ENCODE measurements around the gene SERHL2.
"Not testable (repeated sequence)": the region's sequence is repeated elsewhere in the genome, so short reads cannot be mapped to it uniquely, and the experiment has no call there.

SERHL2 gene

GRCh38 chr22:42536166-42536565 is 17.6 kb upstream of the SERHL2 start:
- DNase-seq (ENCODE audit: low spot score), result no peak

- DNase-seq (ENCODE audit: low spot score), result not testable (repeated sequence)
Observed at GRCh38 chr22:42536634-42537033, 17.1 kb upstream of the SERHL2 start.

- not testable (repeated sequence) for DNase-seq (ENCODE audit: low spot score)
Observed at GRCh38 chr22:42537199-42537831, 16.4 kb upstream of the SERHL2 start.

- DNase-seq (ENCODE audit: low spot score), result not testable (repeated sequence)
Observed at GRCh38 chr22:42539236-42539771, 14.5 kb upstream of the SERHL2 start.

GRCh38 chr22:42544686-42545085 is 9.1 kb upstream of the SERHL2 start:
- DNase-seq (ENCODE audit: low spot score), result no peak

- DNase-seq (ENCODE audit: low spot score), result no peak
Observed at GRCh38 chr22:42547562-42547961, 6.2 kb upstream of the SERHL2 start.

GRCh38 chr22:42548126-42548525 is 5.6 kb upstream of the SERHL2 start:
- DNase-seq (ENCODE audit: low spot score), result not testable (repeated sequence)

GRCh38 chr22:42548597-42549330 is 5.0 kb upstream of the SERHL2 start:
- DNase-seq (ENCODE audit: low spot score), result no peak

GRCh38 chr22:42549331-42550060 is 4.3 kb upstream of the SERHL2 start:
- DNase-seq (ENCODE audit: low spot score), result no peak

- not testable (repeated sequence) for DNase-seq (ENCODE audit: low spot score)
Observed at GRCh38 chr22:42552294-42552647, 1.5 kb upstream of the SERHL2 start.

GRCh38 chr22:42560381-42560780 is 6.6 kb downstream of the SERHL2 start:
- no peak for DNase-seq (ENCODE audit: low spot score)

GRCh38 chr22:42560781-42561180 is 7.0 kb downstream of the SERHL2 start:
- DNase-seq (ENCODE audit: low spot score), result peak; percentile 44

- DNase-seq (ENCODE audit: low spot score), result no peak
Observed at GRCh38 chr22:42561856-42562255, 8.1 kb downstream of the SERHL2 start.

GRCh38 chr22:42562279-42562678 is 8.5 kb downstream of the SERHL2 start:
- DNase-seq (ENCODE audit: low spot score), result no peak

GRCh38 chr22:42562684-42563083 is 8.9 kb downstream of the SERHL2 start:
- no peak for DNase-seq (ENCODE audit: low spot score)

GRCh38 chr22:42563943-42564342 is 10.2 kb downstream of the SERHL2 start:
- DNase-seq (ENCODE audit: low spot score), result not testable (repeated sequence)

- no peak for DNase-seq (ENCODE audit: low spot score)
Observed at GRCh38 chr22:42564699-42565098, 10.9 kb downstream of the SERHL2 start.

- no peak for DNase-seq (ENCODE audit: low spot score)
Observed at GRCh38 chr22:42565956-42566355, 12.2 kb downstream of the SERHL2 start.

- not testable (repeated sequence) for DNase-seq (ENCODE audit: low spot score)
Observed at GRCh38 chr22:42567950-42568349, 14.2 kb downstream of the SERHL2 start.

- DNase-seq (ENCODE audit: low spot score), result not testable (repeated sequence)
Observed at GRCh38 chr22:42570580-42570979, 16.8 kb downstream of the SERHL2 start.

GRCh38 chr22:42571068-42571467 is 17.3 kb downstream of the SERHL2 start:
- DNase-seq (ENCODE audit: low spot score), result not testable (repeated sequence)

GRCh38 chr22:42574046-42574445 is 20.3 kb downstream of the SERHL2 start:
- not testable (repeated sequence) for DNase-seq (ENCODE audit: low spot score)

GRCh38 chr22:42574468-42574867 is 20.7 kb downstream of the SERHL2 start:
- DNase-seq (ENCODE audit: low spot score), result not testable (repeated sequence)

All from cerebellar cortex (tissue), 1 donor.